ENCODE measurements around the gene MOK.

DNA sequence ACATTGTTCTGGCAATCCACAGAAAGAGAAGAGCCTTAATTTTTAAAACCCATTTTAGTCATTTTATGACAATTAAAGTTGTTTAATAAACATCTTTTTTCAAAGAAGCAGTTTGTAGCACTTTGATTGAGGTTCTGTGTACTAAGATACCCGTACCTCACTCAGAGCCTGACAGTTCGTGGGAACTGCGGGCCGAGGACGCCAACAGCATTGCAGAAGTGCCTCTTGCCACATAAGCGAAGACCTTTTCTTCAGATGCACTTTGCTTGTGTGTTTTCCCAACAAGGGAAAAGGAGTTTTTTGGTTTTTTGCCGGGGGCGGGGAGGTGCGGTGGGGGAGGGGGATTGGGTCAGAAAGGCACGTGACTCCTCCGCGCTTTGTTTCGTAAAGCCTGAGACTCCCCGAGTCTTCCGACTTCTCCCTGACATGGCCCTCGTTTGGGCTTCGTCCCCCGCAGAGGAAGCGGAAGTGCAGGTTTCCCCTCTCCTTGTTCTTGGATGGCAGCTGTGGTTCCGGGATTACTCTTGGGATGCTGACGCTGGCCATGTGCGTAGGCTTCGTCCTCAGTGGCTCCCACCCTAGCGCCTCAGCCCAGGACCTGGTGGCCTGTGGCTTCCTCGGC lies 94.4 kb downstream of the MOK start:
- no peak for TF ChIP-seq SUZ12 (IDR thresholded peaks at IDR 0.05; ENCODE audit: extremely low read depth, insufficient read depth, insufficient read length)
- no peak for TF ChIP-seq YY1 (IDR thresholded peaks at IDR 0.05; ENCODE audit: insufficient read depth, insufficient read length)
